Measurements from ENCODE around the gene UPK1A.

- TF ChIP-seq CTCF (conservative IDR thresholded peaks at IDR 0.05; ENCODE audit: low read depth, low read length) (no peak), EZH2 (IDR thresholded peaks at IDR 0.05; ENCODE audit: borderline replicate concordance, low read depth, low read length, poor library complexity, severe bottlenecking) (no peak)
These were observed 713 bp upstream of the UPK1A start for GRCh38 chr19:35665604-35666003.
